Mesothelial cell of epicardium (in vitro differentiated cells): ENCODE data around the gene TMEM109. TPM values are rescaled to one million over a fixed set of nuclear protein-coding genes. Genes with fewer than 3 reads are reported as not detected.

Experiments used
- DNase-seq, 2 experiments: peaks; one replicate each; pipeline ENCODE4 v3.0.0; 2021; ENCODE audit warnings: low spot score in 2 of 2; ENCODE audit not compliant: unreplicated experiment in 2 of 2
- H3K27ac Mint-ChIP-seq: 2 replicates; pipeline ENCODE4 v1.8.0; 2021; ENCODE audit warnings: mixed read lengths
- H3K27me3 Mint-ChIP-seq: 2 replicates; pipeline ENCODE4 v1.8.0; 2021; ENCODE audit warnings: low read depth, mixed read lengths
- H3K36me3 Mint-ChIP-seq: 2 replicates; pipeline ENCODE4 v1.8.0; 2021; ENCODE audit warnings: mixed read lengths
- H3K4me1 Mint-ChIP-seq: 2 replicates; pipeline ENCODE4 v1.8.0; 2021; ENCODE audit warnings: mixed read lengths
- H3K4me3 Mint-ChIP-seq: 2 replicates; pipeline ENCODE4 v1.8.0; 2021; ENCODE audit warnings: mild to moderate bottlenecking, moderate library complexity, mixed read lengths
- H3K9me3 Mint-ChIP-seq: 2 replicates; pipeline ENCODE4 v1.8.0; 2021; ENCODE audit warnings: mixed read lengths
- total RNA-seq: library from RNA; stranded (reverse); gene quantifications from 3 replicates; pipeline ENCODE4 v1.2.1, GENCODE V29; 2021
- TF ChIP-seq, protein P1 (sequence below): fragments of 200-600 bp; sonication (generic); IDR thresholded peaks from one replicate; pipeline ENCODE4 v1.5.0; 2021; ENCODE audit warnings: antibody characterized with exemption; ENCODE audit not compliant: unreplicated experiment

Gene TMEM109
- total RNA-seq, 1 donor from 2014 or later: 56.8 TPM

DNA sequence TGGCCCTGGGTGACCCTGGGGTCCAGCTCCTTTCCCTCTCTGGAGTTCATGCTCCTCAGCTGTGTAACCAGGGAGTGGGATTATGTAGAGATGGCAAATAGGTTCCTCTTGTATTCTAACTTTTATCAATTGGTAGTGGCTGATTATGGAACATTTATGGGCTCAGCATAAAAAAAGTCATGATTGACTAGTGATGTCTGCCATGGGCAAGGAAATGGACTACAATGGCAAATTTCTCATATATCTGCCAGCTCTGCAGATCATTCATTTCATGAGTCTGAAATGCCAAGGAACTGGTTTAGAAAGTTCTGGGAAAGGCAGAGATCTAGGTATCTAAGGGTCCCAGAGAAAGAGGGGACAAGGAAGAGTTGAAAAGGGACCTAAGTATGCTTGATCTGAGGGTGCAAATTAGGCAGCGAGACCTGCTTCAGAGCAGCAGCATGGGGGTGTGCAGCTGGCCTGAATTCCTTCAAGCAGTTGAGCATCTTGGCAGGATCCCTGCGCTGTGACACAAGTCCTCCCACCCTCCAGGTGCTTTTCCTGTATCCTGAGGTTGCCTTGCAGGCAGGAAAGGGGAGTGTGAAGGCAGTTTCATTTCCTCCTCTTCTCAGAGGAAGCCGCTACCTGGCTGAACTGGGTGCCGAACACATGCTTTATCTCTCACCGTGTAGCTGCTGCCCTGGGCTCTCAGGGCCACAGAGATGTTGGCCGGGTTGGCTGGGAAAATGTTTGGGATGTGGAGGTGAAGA is 27.6 kb downstream of the TMEM109 start:
- DNase-seq: no peak
- Mint-ChIP-seq H3K9me3 (no peaks in the 10 kb centered on the region), H3K4me1 (peaks cover 19% of the 10 kb centered on the region), H3K4me3 (no peak overlapping the region), H3K27ac (no peak overlapping the region), H3K36me3 (no peaks in the 10 kb centered on the region), H3K27me3 (no peaks in the 10 kb centered on the region)
- TF ChIP-seq, protein P1, sequence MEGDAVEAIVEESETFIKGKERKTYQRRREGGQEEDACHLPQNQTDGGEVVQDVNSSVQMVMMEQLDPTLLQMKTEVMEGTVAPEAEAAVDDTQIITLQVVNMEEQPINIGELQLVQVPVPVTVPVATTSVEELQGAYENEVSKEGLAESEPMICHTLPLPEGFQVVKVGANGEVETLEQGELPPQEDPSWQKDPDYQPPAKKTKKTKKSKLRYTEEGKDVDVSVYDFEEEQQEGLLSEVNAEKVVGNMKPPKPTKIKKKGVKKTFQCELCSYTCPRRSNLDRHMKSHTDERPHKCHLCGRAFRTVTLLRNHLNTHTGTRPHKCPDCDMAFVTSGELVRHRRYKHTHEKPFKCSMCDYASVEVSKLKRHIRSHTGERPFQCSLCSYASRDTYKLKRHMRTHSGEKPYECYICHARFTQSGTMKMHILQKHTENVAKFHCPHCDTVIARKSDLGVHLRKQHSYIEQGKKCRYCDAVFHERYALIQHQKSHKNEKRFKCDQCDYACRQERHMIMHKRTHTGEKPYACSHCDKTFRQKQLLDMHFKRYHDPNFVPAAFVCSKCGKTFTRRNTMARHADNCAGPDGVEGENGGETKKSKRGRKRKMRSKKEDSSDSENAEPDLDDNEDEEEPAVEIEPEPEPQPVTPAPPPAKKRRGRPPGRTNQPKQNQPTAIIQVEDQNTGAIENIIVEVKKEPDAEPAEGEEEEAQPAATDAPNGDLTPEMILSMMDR: no peak

DNA sequence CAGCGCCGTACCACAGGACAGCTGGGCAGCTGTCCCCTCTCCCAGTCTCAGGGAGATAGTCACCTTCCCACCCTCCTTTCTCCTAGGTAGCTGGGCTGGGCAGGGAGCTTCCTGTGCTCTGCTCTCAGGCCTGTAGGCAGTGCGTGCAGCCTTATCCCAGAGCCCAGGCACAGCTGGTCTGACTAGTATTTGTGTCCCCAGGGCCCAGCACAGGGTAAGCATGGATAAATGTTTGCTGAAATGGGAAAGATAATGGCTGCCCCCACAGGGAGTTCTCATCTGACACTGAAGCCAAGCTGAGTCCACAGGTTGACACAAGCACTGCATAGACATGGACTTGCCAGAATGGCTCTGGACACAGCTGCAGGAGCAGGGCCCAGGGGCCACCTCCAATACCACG is 28.3 kb downstream of the TMEM109 start:
- no peak overlapping the region for H3K4me3 Mint-ChIP-seq
- H3K9me3 Mint-ChIP-seq: no peaks in the 10 kb centered on the region
- no peaks in the 10 kb centered on the region for H3K36me3 Mint-ChIP-seq
- peaks cover 19% of the 10 kb centered on the region for H3K4me1 Mint-ChIP-seq
- H3K27ac Mint-ChIP-seq: peak overlapping the region; percentile 21
- TF ChIP-seq, protein P1: no peak
- H3K27me3 Mint-ChIP-seq: no peaks in the 10 kb centered on the region
- no peak for DNase-seq

DNA sequence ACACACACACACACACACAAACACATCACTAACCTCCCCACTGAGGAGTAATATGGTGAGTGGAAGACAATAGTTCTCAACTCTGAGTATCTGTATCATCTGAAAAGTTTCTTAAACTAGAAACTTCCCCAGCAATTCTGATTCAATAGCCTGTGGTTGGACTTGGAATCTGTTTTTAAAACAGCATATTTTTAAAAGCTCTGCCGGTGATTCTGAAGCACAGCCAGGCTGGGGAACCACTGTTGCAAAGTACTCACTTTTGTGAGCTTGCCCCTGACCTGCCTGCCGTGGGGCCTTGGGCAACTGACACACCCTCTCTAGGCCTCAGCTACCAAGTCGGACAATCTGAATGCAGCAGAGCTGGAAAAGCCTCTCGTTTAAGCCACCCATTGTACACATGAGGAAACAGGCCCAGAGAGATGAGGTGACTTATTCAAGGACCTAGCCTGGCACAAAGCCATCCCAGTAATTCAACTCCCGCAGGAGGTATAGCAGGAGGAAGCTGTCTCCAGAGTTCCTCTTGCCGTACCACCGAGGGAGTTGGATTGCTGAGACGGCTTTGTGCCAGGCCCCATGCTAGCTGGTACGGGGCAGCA is 29.1 kb downstream of the TMEM109 start:
- Mint-ChIP-seq H3K27me3 (no peaks in the 10 kb centered on the region), H3K9me3 (no peaks in the 10 kb centered on the region), H3K36me3 (no peaks in the 10 kb centered on the region), H3K4me3 (no peak overlapping the region), H3K27ac (peak overlapping the region; percentile 86), H3K4me1 (peaks cover 27% of the 10 kb centered on the region)
- TF ChIP-seq, protein P1: no peak
- DNase-seq: no peak

DNA sequence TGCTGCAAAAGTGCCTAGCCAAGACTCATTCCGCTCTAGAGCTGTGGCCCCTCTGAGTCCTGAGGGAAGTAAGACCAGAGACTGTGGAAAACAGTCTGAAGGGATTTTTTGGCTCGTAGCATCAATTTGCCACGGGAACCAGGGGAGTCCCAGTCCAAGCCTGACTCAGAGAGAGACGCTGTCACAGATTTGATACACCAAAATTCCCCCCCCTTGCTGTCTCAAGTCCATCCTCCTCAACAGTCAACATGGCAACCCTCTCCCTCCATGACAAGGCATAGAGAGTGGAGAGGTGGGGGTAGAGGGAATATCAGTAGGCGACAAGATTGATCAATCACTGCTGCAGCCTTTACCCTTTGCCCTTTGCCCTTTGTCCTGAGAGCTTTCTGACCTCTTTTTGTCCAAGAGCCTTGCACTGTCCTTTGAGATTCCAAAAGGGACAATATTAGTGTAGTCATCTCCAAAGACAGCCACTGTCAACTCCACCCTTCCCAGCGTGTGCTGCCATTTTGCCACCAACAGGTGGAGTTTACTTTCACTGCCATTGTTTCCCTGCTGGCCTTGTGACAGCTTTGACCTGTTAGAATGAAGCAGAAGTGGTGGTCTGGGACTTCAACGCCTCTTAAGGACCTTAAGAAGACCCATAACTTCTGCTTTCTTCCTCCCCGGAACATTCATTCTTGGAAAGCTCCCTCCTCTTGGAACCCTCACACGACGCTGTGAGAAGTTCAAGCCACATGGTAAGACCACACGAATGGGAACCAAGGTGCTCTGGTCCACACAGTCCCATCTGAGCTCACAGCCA is 30.7 kb downstream of the TMEM109 start:
- Mint-ChIP-seq H3K27ac (no peak overlapping the region), H3K27me3 (peaks cover 13% of the 10 kb centered on the region), H3K36me3 (no peaks in the 10 kb centered on the region), H3K4me3 (no peak overlapping the region), H3K9me3 (no peaks in the 10 kb centered on the region), H3K4me1 (peaks cover 34% of the 10 kb centered on the region)
- TF ChIP-seq, protein P1: no peak
- DNase-seq: no peak

DNA sequence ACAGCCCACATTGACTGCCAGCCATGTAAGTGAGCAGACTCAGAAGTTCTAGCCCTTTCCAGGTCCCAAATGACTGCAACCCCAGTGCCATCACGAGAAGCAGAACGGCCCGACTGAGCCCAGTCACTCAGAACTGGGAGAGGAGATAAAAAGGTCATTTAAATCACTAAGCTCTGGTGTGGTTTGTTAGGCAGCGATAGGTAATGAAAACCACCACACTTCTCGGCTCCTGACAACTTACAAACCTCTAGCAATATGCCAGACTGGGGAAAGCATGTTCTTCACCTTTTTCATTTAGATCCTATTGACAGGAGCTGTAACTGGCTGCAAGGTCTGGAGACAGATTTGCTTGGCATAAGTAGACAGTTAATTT is 31.3 kb downstream of the TMEM109 start:
- peaks cover 35% of the 10 kb centered on the region for H3K4me1 Mint-ChIP-seq
- no peak overlapping the region for H3K4me3 Mint-ChIP-seq
- TF ChIP-seq, protein P1: no peak
- H3K27ac Mint-ChIP-seq: no peak overlapping the region
- DNase-seq: no peak
- no peaks in the 10 kb centered on the region for H3K36me3 Mint-ChIP-seq
- peaks cover 19% of the 10 kb centered on the region for H3K27me3 Mint-ChIP-seq
- no peaks in the 10 kb centered on the region for H3K9me3 Mint-ChIP-seq
